HEK293 (cell line): ENCODE measurements around the gene TFE3.

Source experiments
- KLF7 ChIP-seq: fragments of 450-650 bp; formaldehyde crosslinking; IDR thresholded peaks from 2 replicates; pipeline ENCODE4 v1.5.1; 2016; ENCODE audit warnings: missing biosample characterization, missing genetic modification characterization, borderline replicate concordance
- ZBTB1 ChIP-seq: fragments of 450-650 bp; formaldehyde crosslinking; IDR thresholded peaks from 2 replicates; pipeline ENCODE4 v1.5.1; 2016; ENCODE audit warnings: missing biosample characterization, missing genetic modification characterization
- ZFHX2 ChIP-seq: fragments of 450-650 bp; formaldehyde crosslinking; conservative IDR thresholded peaks from 2 replicates; pipeline ENCODE4 v1.5.1; 2016; ENCODE audit warnings: missing biosample characterization, missing genetic modification characterization
- ZFP37 ChIP-seq: fragments of 450-650 bp; formaldehyde crosslinking; IDR thresholded peaks from 2 replicates; pipeline ENCODE4 v1.5.1; 2016; ENCODE audit warnings: missing biosample characterization, missing genetic modification characterization
- ZNF138 ChIP-seq: fragments of 450-650 bp; formaldehyde crosslinking; IDR thresholded peaks from 2 replicates; pipeline ENCODE4 v1.5.1; 2016; ENCODE audit warnings: missing biosample characterization, missing genetic modification characterization, borderline replicate concordance
- ZNF157 ChIP-seq: fragments of 450-650 bp; formaldehyde crosslinking; IDR thresholded peaks from 2 replicates; pipeline ENCODE4 v1.5.1; 2016; ENCODE audit warnings: missing biosample characterization, missing genetic modification characterization
- ZNF223 ChIP-seq: fragments of 450-650 bp; formaldehyde crosslinking; IDR thresholded peaks from 2 replicates; pipeline ENCODE4 v1.5.1; 2016; ENCODE audit warnings: missing biosample characterization, missing genetic modification characterization
- ZNF24 ChIP-seq: fragments of 450-650 bp; formaldehyde crosslinking; IDR thresholded peaks from 2 replicates; pipeline ENCODE4 v1.5.1; 2016; ENCODE audit warnings: missing biosample characterization, missing genetic modification characterization
- ZNF266 ChIP-seq: fragments of 450-650 bp; formaldehyde crosslinking; IDR thresholded peaks from 2 replicates; pipeline ENCODE4 v1.5.1; 2016; ENCODE audit warnings: missing biosample characterization, missing genetic modification characterization, low read depth
- ZNF274 ChIP-seq, 2 experiments: fragments of 200-500 bp in 1 of 2; fragments of 450-650 bp in 1 of 2; sonication (Bioruptor generic) in 1 of 2; formaldehyde crosslinking in 1 of 2; IDR thresholded peaks; 2 replicates each; pipeline versions ENCODE4 v1.5.1 to v1.6.1; 2014 to 2016; ENCODE audit warnings: borderline replicate concordance in 1 of 2, inconsistent platforms in 1 of 2, low read length in 1 of 2, missing biosample characterization in 1 of 2, missing genetic modification characterization in 1 of 2
- ZNF302 ChIP-seq: fragments of 450-650 bp; formaldehyde crosslinking; IDR thresholded peaks from 2 replicates; pipeline ENCODE4 v1.5.1; 2016; ENCODE audit warnings: missing biosample characterization, missing genetic modification characterization, low read depth
- ZNF335 ChIP-seq: fragments of 450-650 bp; formaldehyde crosslinking; conservative IDR thresholded peaks from 2 replicates; pipeline ENCODE4 v1.5.1; 2016; ENCODE audit warnings: missing biosample characterization, missing genetic modification characterization
- ZNF433 ChIP-seq: fragments of 450-650 bp; formaldehyde crosslinking; IDR thresholded peaks from 2 replicates; pipeline ENCODE4 v1.5.1; 2016; ENCODE audit warnings: missing biosample characterization, missing genetic modification characterization, low read depth
- ZNF473 ChIP-seq: fragments of 450-650 bp; formaldehyde crosslinking; IDR thresholded peaks from 2 replicates; pipeline ENCODE4 v1.5.1; 2017; ENCODE audit warnings: missing biosample characterization, missing genetic modification characterization
- ZNF585B ChIP-seq: fragments of 450-650 bp; formaldehyde crosslinking; IDR thresholded peaks from 2 replicates; pipeline ENCODE4 v1.5.1; 2016; ENCODE audit warnings: missing biosample characterization, missing genetic modification characterization
- ZNF658 ChIP-seq: fragments of 450-650 bp; formaldehyde crosslinking; IDR thresholded peaks from 2 replicates; pipeline ENCODE4; 2016; ENCODE audit warnings: missing biosample characterization, missing genetic modification characterization
- ZNF670 ChIP-seq: fragments of 450-650 bp; formaldehyde crosslinking; IDR thresholded peaks from 2 replicates; pipeline ENCODE4 v1.5.1; 2016; ENCODE audit warnings: missing biosample characterization, missing genetic modification characterization, low read depth
- ZNF768 ChIP-seq: fragments of 450-650 bp; formaldehyde crosslinking; IDR thresholded peaks from 2 replicates; pipeline ENCODE4 v1.5.1; 2018; ENCODE audit warnings: missing biosample characterization, mild to moderate bottlenecking, missing genetic modification characterization
- ZSCAN23 ChIP-seq: fragments of 450-650 bp; formaldehyde crosslinking; IDR thresholded peaks from 2 replicates; pipeline ENCODE4 v1.5.1; 2016; ENCODE audit warnings: missing biosample characterization, missing genetic modification characterization
- TF ChIP-seq, protein P1 (sequence below): fragments of 450-650 bp; formaldehyde crosslinking; IDR thresholded peaks from 2 replicates; pipeline ENCODE4 v1.5.1; 2016; ENCODE audit warnings: missing biosample characterization, missing genetic modification characterization
- TF ChIP-seq, protein P2 (sequence below): fragments of 450-650 bp; formaldehyde crosslinking; IDR thresholded peaks from 2 replicates; pipeline ENCODE4 v1.5.1; 2016; ENCODE audit warnings: missing biosample characterization, missing genetic modification characterization
- TF ChIP-seq, protein P3 (sequence below): fragments of 450-650 bp; formaldehyde crosslinking; optimal IDR thresholded peaks from 2 replicates; pipeline ENCODE3; 2016; ENCODE audit warnings: missing biosample characterization, mild to moderate bottlenecking, missing genetic modification characterization
- TF ChIP-seq, protein P4 (sequence below): fragments of 450-650 bp; formaldehyde crosslinking; IDR thresholded peaks from 2 replicates; pipeline ENCODE4 v1.5.1; 2016; ENCODE audit warnings: missing biosample characterization, missing genetic modification characterization, borderline replicate concordance
- TF ChIP-seq, protein P5 (sequence below): fragments of 450-650 bp; formaldehyde crosslinking; IDR thresholded peaks from 2 replicates; pipeline ENCODE4 v1.5.1; 2017; ENCODE audit warnings: missing biosample characterization, missing genetic modification characterization
- TF ChIP-seq, protein P6 (sequence below): fragments of 450-650 bp; IDR thresholded peaks from 2 replicates; pipeline ENCODE4 v1.5.1; 2018; ENCODE audit warnings: missing biosample characterization, missing genetic modification characterization
- TF ChIP-seq, protein P7 (sequence below): fragments of 450-650 bp; formaldehyde crosslinking; IDR thresholded peaks from 2 replicates; pipeline ENCODE4 v1.5.1; 2017; ENCODE audit warnings: missing biosample characterization, missing genetic modification characterization
- TF ChIP-seq, protein P8 (sequence below): fragments of 450-650 bp; formaldehyde crosslinking; IDR thresholded peaks from 2 replicates; pipeline ENCODE4 v1.5.1; 2016; ENCODE audit warnings: missing biosample characterization, missing genetic modification characterization, low read depth

TFE3 gene

DNA sequence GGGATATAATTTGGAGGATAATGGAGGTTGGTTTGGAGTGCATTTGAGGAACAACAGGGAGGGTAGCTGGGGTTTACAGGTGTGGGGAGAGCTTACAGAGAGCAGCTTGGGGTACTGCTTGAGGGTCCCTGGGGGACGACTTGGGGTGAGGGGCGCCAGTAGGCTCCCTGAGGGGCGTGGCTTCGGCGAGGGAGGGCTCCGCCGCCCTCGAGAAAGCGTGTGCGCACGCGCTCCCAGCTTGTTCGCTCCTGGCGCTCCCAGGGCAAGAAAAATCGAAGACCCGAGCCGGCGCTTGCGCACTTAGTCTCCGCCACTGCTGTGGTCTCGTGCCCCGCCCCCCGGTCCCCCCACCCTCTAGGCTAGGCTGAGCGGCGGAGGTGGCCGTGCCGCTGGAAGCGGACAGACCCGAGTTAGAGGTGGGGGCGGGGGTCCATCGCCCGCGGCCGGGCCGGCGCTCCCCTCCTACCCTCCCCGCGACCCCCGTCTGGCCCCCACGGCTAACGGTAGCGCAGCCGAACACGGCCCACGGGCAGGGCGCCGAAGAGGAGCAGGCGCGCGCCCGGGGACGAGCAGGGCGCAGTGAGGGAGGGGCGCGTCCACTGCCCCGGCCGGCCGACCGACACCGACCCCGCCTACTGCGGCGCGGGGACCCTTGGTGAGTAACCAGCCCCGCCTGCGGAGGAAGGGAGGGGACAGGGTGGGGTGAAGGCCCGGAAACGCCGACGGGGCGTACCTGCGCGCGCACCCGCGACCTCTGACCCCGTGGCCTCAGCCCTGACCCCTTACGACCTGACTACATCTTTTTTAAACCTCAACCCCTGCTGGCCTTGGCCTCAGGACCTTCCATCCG, 10.3 kb upstream of the TFE3 start (continued):
- TF ChIP-seq, protein P1, sequence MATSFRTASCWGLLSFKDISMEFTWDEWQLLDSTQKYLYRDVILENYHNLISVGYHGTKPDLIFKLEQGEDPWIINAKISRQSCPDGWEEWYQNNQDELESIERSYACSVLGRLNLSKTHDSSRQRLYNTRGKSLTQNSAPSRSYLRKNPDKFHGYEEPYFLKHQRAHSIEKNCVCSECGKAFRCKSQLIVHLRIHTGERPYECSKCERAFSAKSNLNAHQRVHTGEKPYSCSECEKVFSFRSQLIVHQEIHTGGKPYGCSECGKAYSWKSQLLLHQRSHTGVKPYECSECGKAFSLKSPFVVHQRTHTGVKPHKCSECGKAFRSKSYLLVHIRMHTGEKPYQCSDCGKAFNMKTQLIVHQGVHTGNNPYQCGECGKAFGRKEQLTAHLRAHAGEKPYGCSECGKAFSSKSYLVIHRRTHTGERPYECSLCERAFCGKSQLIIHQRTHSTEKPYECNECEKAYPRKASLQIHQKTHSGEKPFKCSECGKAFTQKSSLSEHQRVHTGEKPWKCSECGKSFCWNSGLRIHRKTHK (tag by site-specific recombination) = no peak
- no peak for TF ChIP-seq ZNF433 (tag by site-specific recombination)
- TF ChIP-seq ZNF768 (tag by site-specific recombination) = no peak
- TF ChIP-seq, protein P2, sequence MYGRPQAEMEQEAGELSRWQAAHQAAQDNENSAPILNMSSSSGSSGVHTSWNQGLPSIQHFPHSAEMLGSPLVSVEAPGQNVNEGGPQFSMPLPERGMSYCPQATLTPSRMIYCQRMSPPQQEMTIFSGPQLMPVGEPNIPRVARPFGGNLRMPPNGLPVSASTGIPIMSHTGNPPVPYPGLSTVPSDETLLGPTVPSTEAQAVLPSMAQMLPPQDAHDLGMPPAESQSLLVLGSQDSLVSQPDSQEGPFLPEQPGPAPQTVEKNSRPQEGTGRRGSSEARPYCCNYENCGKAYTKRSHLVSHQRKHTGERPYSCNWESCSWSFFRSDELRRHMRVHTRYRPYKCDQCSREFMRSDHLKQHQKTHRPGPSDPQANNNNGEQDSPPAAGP (tag by site-specific recombination) = peak; percentile 56; the same call in 1 of the 2 replicates
- TF ChIP-seq, protein P3, sequence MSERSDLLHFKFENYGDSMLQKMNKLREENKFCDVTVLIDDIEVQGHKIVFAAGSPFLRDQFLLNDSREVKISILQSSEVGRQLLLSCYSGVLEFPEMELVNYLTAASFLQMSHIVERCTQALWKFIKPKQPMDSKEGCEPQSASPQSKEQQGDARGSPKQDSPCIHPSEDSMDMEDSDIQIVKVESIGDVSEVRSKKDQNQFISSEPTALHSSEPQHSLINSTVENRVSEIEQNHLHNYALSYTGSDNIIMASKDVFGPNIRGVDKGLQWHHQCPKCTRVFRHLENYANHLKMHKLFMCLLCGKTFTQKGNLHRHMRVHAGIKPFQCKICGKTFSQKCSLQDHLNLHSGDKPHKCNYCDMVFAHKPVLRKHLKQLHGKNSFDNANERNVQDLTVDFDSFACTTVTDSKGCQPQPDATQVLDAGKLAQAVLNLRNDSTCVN (tag by site-specific recombination) = peak; percentile 86
- no peak for TF ChIP-seq ZBTB1 (tag by site-specific recombination)
- no peak for TF ChIP-seq ZNF266 (tag by site-specific recombination)
- TF ChIP-seq ZNF302 (tag by site-specific recombination) = no peak
- TF ChIP-seq ZNF223 = no peak
- TF ChIP-seq, protein P4, sequence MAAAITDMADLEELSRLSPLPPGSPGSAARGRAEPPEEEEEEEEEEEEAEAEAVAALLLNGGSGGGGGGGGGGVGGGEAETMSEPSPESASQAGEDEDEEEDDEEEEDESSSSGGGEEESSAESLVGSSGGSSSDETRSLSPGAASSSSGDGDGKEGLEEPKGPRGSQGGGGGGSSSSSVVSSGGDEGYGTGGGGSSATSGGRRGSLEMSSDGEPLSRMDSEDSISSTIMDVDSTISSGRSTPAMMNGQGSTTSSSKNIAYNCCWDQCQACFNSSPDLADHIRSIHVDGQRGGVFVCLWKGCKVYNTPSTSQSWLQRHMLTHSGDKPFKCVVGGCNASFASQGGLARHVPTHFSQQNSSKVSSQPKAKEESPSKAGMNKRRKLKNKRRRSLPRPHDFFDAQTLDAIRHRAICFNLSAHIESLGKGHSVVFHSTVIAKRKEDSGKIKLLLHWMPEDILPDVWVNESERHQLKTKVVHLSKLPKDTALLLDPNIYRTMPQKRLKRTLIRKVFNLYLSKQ = no peak
- no peak for TF ChIP-seq ZNF585B (tag by site-specific recombination)
- no peak for TF ChIP-seq ZFP37 (tag by site-specific recombination)
- TF ChIP-seq, protein P5, sequence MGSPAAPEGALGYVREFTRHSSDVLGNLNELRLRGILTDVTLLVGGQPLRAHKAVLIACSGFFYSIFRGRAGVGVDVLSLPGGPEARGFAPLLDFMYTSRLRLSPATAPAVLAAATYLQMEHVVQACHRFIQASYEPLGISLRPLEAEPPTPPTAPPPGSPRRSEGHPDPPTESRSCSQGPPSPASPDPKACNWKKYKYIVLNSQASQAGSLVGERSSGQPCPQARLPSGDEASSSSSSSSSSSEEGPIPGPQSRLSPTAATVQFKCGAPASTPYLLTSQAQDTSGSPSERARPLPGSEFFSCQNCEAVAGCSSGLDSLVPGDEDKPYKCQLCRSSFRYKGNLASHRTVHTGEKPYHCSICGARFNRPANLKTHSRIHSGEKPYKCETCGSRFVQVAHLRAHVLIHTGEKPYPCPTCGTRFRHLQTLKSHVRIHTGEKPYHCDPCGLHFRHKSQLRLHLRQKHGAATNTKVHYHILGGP = no peak
- TF ChIP-seq ZNF274 (IDR thresholded peaks at IDR 0.05; ENCODE audit: low read length) = no peak
- TF ChIP-seq ZNF274 (tag by site-specific recombination; IDR thresholded peaks at IDR 0.05; ENCODE audit: borderline replicate concordance) = no peak
- TF ChIP-seq, protein P6, sequence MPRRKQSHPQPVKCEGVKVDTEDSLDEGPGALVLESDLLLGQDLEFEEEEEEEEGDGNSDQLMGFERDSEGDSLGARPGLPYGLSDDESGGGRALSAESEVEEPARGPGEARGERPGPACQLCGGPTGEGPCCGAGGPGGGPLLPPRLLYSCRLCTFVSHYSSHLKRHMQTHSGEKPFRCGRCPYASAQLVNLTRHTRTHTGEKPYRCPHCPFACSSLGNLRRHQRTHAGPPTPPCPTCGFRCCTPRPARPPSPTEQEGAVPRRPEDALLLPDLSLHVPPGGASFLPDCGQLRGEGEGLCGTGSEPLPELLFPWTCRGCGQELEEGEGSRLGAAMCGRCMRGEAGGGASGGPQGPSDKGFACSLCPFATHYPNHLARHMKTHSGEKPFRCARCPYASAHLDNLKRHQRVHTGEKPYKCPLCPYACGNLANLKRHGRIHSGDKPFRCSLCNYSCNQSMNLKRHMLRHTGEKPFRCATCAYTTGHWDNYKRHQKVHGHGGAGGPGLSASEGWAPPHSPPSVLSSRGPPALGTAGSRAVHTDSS (tag by site-specific recombination) = no peak
- TF ChIP-seq ZNF670 (tag by site-specific recombination) = no peak
- no peak for TF ChIP-seq ZNF24 (tag by site-specific recombination)
- TF ChIP-seq ZFHX2 = peak; percentile 46; the same call in 1 of the 2 replicates
- TF ChIP-seq, protein P7, sequence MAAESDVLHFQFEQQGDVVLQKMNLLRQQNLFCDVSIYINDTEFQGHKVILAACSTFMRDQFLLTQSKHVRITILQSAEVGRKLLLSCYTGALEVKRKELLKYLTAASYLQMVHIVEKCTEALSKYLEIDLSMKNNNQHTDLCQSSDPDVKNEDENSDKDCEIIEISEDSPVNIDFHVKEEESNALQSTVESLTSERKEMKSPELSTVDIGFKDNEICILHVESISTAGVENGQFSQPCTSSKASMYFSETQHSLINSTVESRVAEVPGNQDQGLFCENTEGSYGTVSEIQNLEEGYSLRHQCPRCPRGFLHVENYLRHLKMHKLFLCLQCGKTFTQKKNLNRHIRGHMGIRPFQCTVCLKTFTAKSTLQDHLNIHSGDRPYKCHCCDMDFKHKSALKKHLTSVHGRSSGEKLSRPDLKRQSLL (tag by site-specific recombination) = no peak
- no peak for TF ChIP-seq KLF7
- TF ChIP-seq ZNF157 (tag by site-specific recombination) = no peak
- TF ChIP-seq ZNF138 = no peak
- no peak for TF ChIP-seq ZSCAN23 (tag by site-specific recombination)
- TF ChIP-seq ZNF473 = no peak
- TF ChIP-seq ZNF658 (tag by site-specific recombination) = no peak
- TF ChIP-seq, protein P8, sequence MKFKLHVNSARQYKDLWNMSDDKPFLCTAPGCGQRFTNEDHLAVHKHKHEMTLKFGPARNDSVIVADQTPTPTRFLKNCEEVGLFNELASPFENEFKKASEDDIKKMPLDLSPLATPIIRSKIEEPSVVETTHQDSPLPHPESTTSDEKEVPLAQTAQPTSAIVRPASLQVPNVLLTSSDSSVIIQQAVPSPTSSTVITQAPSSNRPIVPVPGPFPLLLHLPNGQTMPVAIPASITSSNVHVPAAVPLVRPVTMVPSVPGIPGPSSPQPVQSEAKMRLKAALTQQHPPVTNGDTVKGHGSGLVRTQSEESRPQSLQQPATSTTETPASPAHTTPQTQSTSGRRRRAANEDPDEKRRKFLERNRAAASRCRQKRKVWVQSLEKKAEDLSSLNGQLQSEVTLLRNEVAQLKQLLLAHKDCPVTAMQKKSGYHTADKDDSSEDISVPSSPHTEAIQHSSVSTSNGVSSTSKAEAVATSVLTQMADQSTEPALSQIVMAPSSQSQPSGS = no peak
- TF ChIP-seq ZNF335 (tag by site-specific recombination) = peak; percentile 46; the same call in 1 of the 2 replicates
